NB4 (cell line): Measurements from ENCODE around the gene TSPYL1.

ENCODE experiments used
- POLR2A ChIP-seq: IDR thresholded peaks from 2 replicates; pipeline ENCODE4 v1.6.1; 2011; ENCODE audit warnings: mild to moderate bottlenecking; ENCODE audit not compliant: insufficient read length; ENCODE audit errors: extremely low read depth
- TF ChIP-seq, protein P1 (sequence below): IDR thresholded peaks from one replicate; pipeline ENCODE4 v1.5.1; 2012; ENCODE audit warnings: low read depth, low read length
- TF ChIP-seq, protein P2 (sequence below): IDR thresholded peaks from 2 replicates; pipeline ENCODE4 v1.6.1; 2011; ENCODE audit warnings: low read depth, low read length

DNA sequence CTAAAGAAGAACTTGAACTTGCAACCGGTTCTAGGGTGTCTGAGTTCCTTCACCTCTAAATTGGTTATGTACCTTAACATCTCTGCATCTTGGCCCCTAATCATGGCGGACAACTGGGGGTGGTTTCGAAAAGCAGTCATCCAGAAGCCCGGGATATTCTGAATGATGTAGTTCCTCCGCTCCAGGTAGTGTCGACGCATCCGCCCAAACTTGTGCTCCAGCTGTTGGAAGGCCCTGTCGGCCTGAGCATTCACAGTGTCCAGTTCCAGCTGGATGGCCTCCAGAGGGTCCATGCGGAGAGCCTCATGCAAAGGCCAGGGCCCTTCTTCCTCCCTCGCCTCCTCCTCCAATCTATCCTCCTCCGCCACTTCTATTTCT, 887 bp downstream of the TSPYL1 start:
- TF ChIP-seq, protein P1, sequence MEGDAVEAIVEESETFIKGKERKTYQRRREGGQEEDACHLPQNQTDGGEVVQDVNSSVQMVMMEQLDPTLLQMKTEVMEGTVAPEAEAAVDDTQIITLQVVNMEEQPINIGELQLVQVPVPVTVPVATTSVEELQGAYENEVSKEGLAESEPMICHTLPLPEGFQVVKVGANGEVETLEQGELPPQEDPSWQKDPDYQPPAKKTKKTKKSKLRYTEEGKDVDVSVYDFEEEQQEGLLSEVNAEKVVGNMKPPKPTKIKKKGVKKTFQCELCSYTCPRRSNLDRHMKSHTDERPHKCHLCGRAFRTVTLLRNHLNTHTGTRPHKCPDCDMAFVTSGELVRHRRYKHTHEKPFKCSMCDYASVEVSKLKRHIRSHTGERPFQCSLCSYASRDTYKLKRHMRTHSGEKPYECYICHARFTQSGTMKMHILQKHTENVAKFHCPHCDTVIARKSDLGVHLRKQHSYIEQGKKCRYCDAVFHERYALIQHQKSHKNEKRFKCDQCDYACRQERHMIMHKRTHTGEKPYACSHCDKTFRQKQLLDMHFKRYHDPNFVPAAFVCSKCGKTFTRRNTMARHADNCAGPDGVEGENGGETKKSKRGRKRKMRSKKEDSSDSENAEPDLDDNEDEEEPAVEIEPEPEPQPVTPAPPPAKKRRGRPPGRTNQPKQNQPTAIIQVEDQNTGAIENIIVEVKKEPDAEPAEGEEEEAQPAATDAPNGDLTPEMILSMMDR = no peak
- TF ChIP-seq, protein P2, sequence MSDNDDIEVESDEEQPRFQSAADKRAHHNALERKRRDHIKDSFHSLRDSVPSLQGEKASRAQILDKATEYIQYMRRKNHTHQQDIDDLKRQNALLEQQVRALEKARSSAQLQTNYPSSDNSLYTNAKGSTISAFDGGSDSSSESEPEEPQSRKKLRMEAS = no peak
- no peak for TF ChIP-seq POLR2A
